MM.1S (cell line): ENCODE results near the gene HRAS.

Experiments used
- DNase-seq: peaks from one replicate; pipeline ENCODE4 v3.0.0-alpha.2; 2015
- H2AFZ ChIP-seq: fragments of 300-600 bp; sonication (generic); 2 replicates; pipeline ENCODE4 v1.6.0; 2016; ENCODE audit warnings: antibody characterized with exemption, low read length
- H3F3A ChIP-seq: fragments of 300-600 bp; sonication (generic); 2 replicates; pipeline ENCODE4 v1.6.1; 2016; ENCODE audit warnings: mild to moderate bottlenecking, antibody characterized with exemption, low read length, moderate library complexity, mixed read lengths; ENCODE audit not compliant: insufficient read depth
- H3K27ac ChIP-seq: fragments of 300-600 bp; sonication (generic); 2 replicates; pipeline ENCODE4 v1.5.1; 2016; ENCODE audit warnings: mild to moderate bottlenecking, low read length
- H3K27me3 ChIP-seq: fragments of 300-600 bp; sonication (generic); replicated peaks from 2 replicates; pipeline ENCODE4 v1.6.0; 2016; ENCODE audit warnings: low read length; ENCODE audit not compliant: insufficient read depth
- H3K36me3 ChIP-seq: fragments of 300-600 bp; sonication (generic); replicated peaks from 2 replicates; pipeline ENCODE4 v1.6.1; 2016; ENCODE audit warnings: mild to moderate bottlenecking, low read length, mixed read lengths; ENCODE audit not compliant: insufficient read depth
- H3K4me1 ChIP-seq: fragments of 300-600 bp; sonication (generic); 2 replicates; pipeline ENCODE4 v1.6.1; 2016; ENCODE audit warnings: low read length, mixed read lengths
- H3K4me2 ChIP-seq: fragments of 300-600 bp; sonication (generic); 2 replicates; pipeline ENCODE4 v1.6.0; 2016; ENCODE audit warnings: low read depth, low read length
- H3K4me3 ChIP-seq: fragments of 300-600 bp; sonication (generic); 2 replicates; pipeline ENCODE4 v1.5.1; 2016; ENCODE audit warnings: low read length, mixed read lengths
- H3K79me2 ChIP-seq: fragments of 300-600 bp; sonication (generic); 2 replicates; pipeline ENCODE4 v1.6.1; 2016; ENCODE audit warnings: mixed run types, low read length, mixed read lengths
- H3K9ac ChIP-seq: fragments of 300-600 bp; sonication (generic); 2 replicates; pipeline ENCODE4 v1.6.1; 2016; ENCODE audit warnings: low read length, mixed read lengths
- H3K9me2 ChIP-seq: fragments of 300-600 bp; sonication (generic); replicated peaks from 2 replicates; pipeline ENCODE4 v1.6.1; 2016; ENCODE audit warnings: mild to moderate bottlenecking, low read length, mixed read lengths; ENCODE audit not compliant: insufficient read depth
- H3K9me3 ChIP-seq: fragments of 300-600 bp; sonication (generic); replicated peaks from 2 replicates; pipeline ENCODE4 v1.6.1; 2016; ENCODE audit warnings: mild to moderate bottlenecking, low read length, mixed read lengths; ENCODE audit not compliant: insufficient read depth
- H4K20me1 ChIP-seq: fragments of 300-600 bp; sonication (generic); 2 replicates; pipeline ENCODE4 v1.6.1; 2016; ENCODE audit warnings: mild to moderate bottlenecking, low read length, moderate library complexity, mixed read lengths; ENCODE audit not compliant: insufficient read depth
- EZH2 ChIP-seq: fragments of 300-600 bp; sonication (generic); optimal IDR thresholded peaks from 2 replicates; pipeline ENCODE3; 2017; ENCODE audit warnings: low read depth, mild to moderate bottlenecking, antibody characterized with exemption, low read length, mixed read lengths
- EZH2phosphoT487 ChIP-seq: fragments of 300-600 bp; sonication (generic); IDR thresholded peaks from 2 replicates; pipeline ENCODE4 v1.6.1; 2018; ENCODE audit warnings: antibody characterized with exemption, low read length
- TF ChIP-seq, protein P1 (sequence below): fragments of 300-600 bp; sonication (generic); IDR thresholded peaks from 2 replicates; pipeline ENCODE4 v1.5.1; 2016; ENCODE audit warnings: antibody characterized with exemption, low read length, mixed read lengths

The HRAS gene

DNA sequence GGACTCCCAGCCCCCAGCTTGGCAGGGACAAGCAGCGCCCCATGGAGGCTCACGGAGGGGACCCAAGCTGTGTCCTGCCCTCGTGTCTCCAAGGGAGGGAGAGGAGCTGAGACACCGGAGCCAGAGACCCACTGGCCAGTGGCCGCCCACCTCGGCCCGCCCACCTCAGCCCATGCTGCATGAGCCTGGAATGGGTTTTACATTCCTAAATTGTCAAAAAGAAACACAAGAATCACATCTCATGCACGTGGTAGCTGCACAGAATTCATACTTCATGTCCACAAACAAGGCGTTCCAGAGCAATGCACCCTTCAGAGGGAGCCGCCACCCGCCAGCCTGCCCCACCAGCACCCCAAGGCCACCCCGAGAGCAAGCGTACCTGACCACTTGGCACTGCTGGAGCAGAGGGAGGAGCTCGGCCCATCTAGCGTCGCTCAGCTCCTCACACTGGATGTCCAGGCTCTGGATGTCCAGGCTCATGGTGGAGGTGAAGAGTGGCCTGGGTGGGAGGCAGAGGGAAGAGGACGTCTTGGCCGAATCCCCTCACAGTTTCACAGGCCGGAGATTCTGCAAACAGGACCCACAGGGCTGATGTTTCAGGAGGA, 33.6 kb downstream of the HRAS start:
- Histone ChIP-seq H3K4me2 (no peak overlapping the region), H3K4me3 (no peak overlapping the region), H3K27ac (no peak overlapping the region), H3K79me2 (peaks cover 42% of the 10 kb centered on the region), H3K9me2 (no peaks in the 10 kb centered on the region), H3F3A (0 out of 2 replicates have a peak, but pooled peaks cover 3% of the 10 kb centered on the region), H3K27me3 (no peaks in the 10 kb centered on the region), H3K36me3 (no peaks in the 10 kb centered on the region; the same call in 1 of the 2 replicates), H3K9ac (no peak overlapping the region), H3K4me1 (no peaks in the 10 kb centered on the region), H3K9me3 (no peaks in the 10 kb centered on the region), H4K20me1 (no peaks in the 10 kb centered on the region), H2AFZ (no peak overlapping the region)
- DNase-seq, result no peak
- no peak for TF ChIP-seq EZH2phosphoT487
- TF ChIP-seq EZH2, result no peak
- TF ChIP-seq, protein P1, sequence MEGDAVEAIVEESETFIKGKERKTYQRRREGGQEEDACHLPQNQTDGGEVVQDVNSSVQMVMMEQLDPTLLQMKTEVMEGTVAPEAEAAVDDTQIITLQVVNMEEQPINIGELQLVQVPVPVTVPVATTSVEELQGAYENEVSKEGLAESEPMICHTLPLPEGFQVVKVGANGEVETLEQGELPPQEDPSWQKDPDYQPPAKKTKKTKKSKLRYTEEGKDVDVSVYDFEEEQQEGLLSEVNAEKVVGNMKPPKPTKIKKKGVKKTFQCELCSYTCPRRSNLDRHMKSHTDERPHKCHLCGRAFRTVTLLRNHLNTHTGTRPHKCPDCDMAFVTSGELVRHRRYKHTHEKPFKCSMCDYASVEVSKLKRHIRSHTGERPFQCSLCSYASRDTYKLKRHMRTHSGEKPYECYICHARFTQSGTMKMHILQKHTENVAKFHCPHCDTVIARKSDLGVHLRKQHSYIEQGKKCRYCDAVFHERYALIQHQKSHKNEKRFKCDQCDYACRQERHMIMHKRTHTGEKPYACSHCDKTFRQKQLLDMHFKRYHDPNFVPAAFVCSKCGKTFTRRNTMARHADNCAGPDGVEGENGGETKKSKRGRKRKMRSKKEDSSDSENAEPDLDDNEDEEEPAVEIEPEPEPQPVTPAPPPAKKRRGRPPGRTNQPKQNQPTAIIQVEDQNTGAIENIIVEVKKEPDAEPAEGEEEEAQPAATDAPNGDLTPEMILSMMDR, result no peak

DNA sequence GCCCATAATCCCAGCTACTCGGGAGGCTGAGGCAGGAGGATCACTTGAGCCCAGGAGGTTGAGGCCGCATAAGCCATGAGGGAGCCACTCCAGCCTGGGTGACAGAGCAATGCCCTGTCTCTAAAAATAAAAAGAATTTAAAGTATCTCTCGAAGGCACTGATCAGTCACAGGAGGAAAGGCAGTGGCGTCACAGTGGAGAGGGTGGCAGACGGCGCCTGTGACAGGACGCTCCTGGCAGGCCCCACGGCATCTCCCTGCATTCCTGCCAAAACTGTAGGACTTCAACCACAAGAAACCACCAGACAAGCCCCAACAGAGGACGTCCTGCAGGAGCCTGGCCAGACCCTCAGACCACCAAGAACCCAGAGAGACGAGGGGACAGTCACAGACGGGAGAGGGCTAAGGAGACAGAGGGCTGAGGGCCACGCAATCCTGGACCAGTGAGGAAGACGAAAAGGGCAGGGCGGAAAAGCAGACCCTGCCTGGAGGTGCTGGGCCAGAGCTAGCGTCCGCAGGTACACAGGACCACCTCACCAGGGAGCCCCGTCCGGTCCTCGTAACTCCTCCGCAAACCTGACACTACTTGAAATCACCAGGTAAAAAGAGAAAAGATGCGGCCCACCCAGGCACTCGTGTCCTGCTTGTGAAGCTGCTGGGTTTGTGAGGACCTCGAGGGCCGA, 34.2 kb downstream of the HRAS start:
- no peaks in the 10 kb centered on the region for H4K20me1 ChIP-seq
- no peaks in the 10 kb centered on the region for H3K9me2 ChIP-seq
- H3K9ac ChIP-seq, result no peak overlapping the region
- no peaks in the 10 kb centered on the region for H3K4me1 ChIP-seq
- H3K4me3 ChIP-seq, result no peak overlapping the region
- no peaks in the 10 kb centered on the region for H3F3A ChIP-seq
- H3K27ac ChIP-seq, result no peak overlapping the region
- no peak overlapping the region for H3K4me2 ChIP-seq
- TF ChIP-seq EZH2phosphoT487, result no peak
- TF ChIP-seq, protein P1, result no peak
- no peak for TF ChIP-seq EZH2
- no peak overlapping the region for H2AFZ ChIP-seq
- H3K79me2 ChIP-seq, result peaks cover 38% of the 10 kb centered on the region
- H3K27me3 ChIP-seq, result no peaks in the 10 kb centered on the region
- no peak for DNase-seq
- H3K9me3 ChIP-seq, result no peaks in the 10 kb centered on the region
- no peaks in the 10 kb centered on the region; the same call in 1 of the 2 replicates for H3K36me3 ChIP-seq

DNA sequence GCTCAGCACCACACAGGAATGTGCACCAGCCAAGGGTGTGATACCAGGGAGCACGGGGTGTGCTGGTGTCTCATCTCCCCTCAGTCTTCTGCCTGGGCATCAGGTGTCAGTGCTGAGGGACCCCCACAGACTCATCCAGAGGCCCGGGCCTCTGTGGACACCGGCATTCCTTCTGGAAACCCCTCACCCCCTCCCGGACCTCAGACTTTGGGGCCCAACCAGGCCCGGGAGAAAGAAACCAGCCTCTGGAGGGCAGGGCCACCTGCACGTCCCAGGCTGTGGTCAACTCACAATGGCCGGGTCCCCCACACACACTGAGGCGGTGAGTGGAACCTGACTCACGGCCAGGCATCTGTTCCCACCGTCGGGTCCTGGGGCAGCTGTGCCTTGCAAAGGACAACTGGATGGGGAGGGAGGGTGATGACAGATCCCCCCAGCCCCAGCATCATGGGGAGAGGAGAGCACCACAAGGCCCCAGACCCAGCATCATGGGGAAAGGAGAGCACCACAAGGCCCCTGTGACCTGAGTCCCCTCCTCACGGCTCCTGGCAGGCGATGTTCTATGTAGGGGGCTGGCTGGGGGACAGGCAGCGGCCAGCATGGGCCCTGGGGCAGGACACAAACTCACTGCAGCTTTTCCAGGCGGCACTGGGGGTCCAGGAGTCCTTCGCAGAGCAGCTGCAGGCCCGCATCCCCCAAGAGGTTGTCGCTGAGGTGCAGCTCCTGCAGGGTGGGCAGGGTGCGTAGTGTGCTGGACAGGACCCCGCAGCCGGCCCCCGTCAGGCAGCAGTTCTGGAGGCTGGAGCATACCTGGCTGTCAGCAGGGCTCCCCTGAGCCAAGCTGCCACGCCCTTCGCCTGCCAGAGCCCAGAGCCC, 35.9 kb downstream of the HRAS start:
- no peaks in the 10 kb centered on the region for H3K4me1 ChIP-seq
- no peak overlapping the region for H3K4me2 ChIP-seq
- H2AFZ ChIP-seq, result no peak overlapping the region
- TF ChIP-seq EZH2, result no peak
- TF ChIP-seq EZH2phosphoT487, result no peak
- TF ChIP-seq, protein P1, result no peak
- H3K27ac ChIP-seq, result no peak overlapping the region
- no peaks in the 10 kb centered on the region for H3K27me3 ChIP-seq
- no peaks in the 10 kb centered on the region for H3K9me2 ChIP-seq
- DNase-seq, result no peak
- H4K20me1 ChIP-seq, result no peaks in the 10 kb centered on the region
- H3K9ac ChIP-seq, result no peak overlapping the region
- no peaks in the 10 kb centered on the region for H3F3A ChIP-seq
- no peaks in the 10 kb centered on the region; the same call in 1 of the 2 replicates for H3K36me3 ChIP-seq
- H3K79me2 ChIP-seq, result peaks cover 21% of the 10 kb centered on the region
- no peaks in the 10 kb centered on the region for H3K9me3 ChIP-seq
- no peak overlapping the region for H3K4me3 ChIP-seq
